Measurements from ENCODE around the gene TM9SF4.

The TM9SF4 gene

GRCh38 chr20:32079655-32080109 lies 29.8 kb upstream of the TM9SF4 start:
- Histone ChIP-seq H3K27me3 (ENCODE audit: control insufficient read depth in 1 of 2, insufficient read depth in 1 of 2, low read length in 2 of 2) (peaks cover 76 to 77% of the 10 kb centered on the region in 2 experiments), H3K23ac (ENCODE audit: low read length in 2 of 2) (no peak overlapping the region), H2BK15ac (ENCODE audit: low read depth, poor library complexity, severe bottlenecking) (no peak overlapping the region), H3K4me1 (ENCODE audit: control insufficient read depth, insufficient read depth, low read depth, low read length) (no peaks in the 10 kb centered on the region), H2AK5ac (ENCODE audit: low read length, severe bottlenecking) (no peak overlapping the region), H3K14ac (ENCODE audit: low read length in 2 of 2) (no peak overlapping the region), H2AFZ (ENCODE audit: low read depth, low read length) (no peak overlapping the region), H3K9me3 (ENCODE audit: control insufficient read depth, low read length) (no peaks in the 10 kb centered on the region), H4K8ac (ENCODE audit: low read length) (no peak overlapping the region), H3K4me2 (ENCODE audit: low read length, poor library complexity, severe bottlenecking) (no peak overlapping the region), H2BK12ac (ENCODE audit: low read length in 2 of 2) (no peak overlapping the region), H3K9ac (ENCODE audit: low read length) (no peak overlapping the region), H3K4me3 (ENCODE audit: insufficient read depth in 1 of 2, low read depth in 1 of 2, low read length in 2 of 2) (no peak overlapping the region), H3K18ac (ENCODE audit: low read depth in 1 of 2, low read length in 2 of 2) (no peak overlapping the region), H2BK5ac (ENCODE audit: low read depth, low read length, poor library complexity, severe bottlenecking) (no peak overlapping the region), H3K36me3 (ENCODE audit: control insufficient read depth in 1 of 2, insufficient read depth in 2 of 2, low read depth in 1 of 2, low read length in 2 of 2) (no peaks in the 10 kb centered on the region), H3K4ac (ENCODE audit: low read depth in 1 of 2, low read length in 2 of 2) (no peak overlapping the region), H4K91ac (ENCODE audit: low read length) (no peak overlapping the region), H2BK120ac (ENCODE audit: low read depth, low read length) (no peak overlapping the region), H3K79me1 (replicated peaks; ENCODE audit: low read length, poor library complexity, severe bottlenecking) (no peaks in the 10 kb centered on the region), H3K27ac (ENCODE audit: low read length, poor library complexity, severe bottlenecking) (no peak overlapping the region)
- DNase-seq, result no peak
- 83% methylated on average over 8 of the region's 8 CpGs for WGBS

DNA sequence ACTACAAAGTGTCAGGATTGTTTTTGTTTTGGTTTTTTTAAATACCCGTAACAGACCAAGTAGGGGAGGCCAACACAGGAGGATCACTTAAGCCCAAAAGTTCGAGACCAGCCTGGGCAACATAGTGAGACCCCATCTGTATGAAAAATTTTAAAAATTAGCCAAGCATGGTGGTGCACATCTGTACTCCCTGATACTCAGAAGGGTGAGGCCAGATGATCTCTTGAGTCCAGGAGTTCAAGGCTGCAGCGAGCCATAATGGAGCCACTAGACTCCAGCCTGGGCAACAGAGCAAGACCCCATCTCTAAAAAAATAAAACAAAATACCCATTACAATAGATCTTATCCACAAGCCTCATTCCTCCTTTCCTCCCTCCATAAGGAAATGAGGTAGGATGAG lies 28.7 kb upstream of the TM9SF4 start:
- Histone ChIP-seq H3K27ac (ENCODE audit: low read length, poor library complexity, severe bottlenecking) (no peak overlapping the region), H3K4me3 (ENCODE audit: insufficient read depth in 1 of 2, low read depth in 1 of 2, low read length in 2 of 2) (no peak overlapping the region), H3K4ac (ENCODE audit: low read depth in 1 of 2, low read length in 2 of 2) (no peak overlapping the region), H2BK12ac (ENCODE audit: low read length in 2 of 2) (no peak overlapping the region), H3K4me1 (ENCODE audit: control insufficient read depth, insufficient read depth, low read depth, low read length) (no peaks in the 10 kb centered on the region), H2AK5ac (ENCODE audit: low read length, severe bottlenecking) (no peak overlapping the region), H4K91ac (ENCODE audit: low read length) (no peak overlapping the region), H3K4me2 (ENCODE audit: low read length, poor library complexity, severe bottlenecking) (no peak overlapping the region), H3K27me3 (ENCODE audit: control insufficient read depth in 1 of 2, insufficient read depth in 1 of 2, low read length in 2 of 2) (peaks cover 71% of the 10 kb centered on the region in 2 experiments), H2BK120ac (ENCODE audit: low read depth, low read length) (no peak overlapping the region), H4K8ac (ENCODE audit: low read length) (no peak overlapping the region), H3K9me3 (ENCODE audit: control insufficient read depth, low read length) (no peaks in the 10 kb centered on the region), H3K14ac (ENCODE audit: low read length in 2 of 2) (no peak overlapping the region), H3K18ac (ENCODE audit: low read depth in 1 of 2, low read length in 2 of 2) (no peak overlapping the region), H3K9ac (ENCODE audit: low read length) (no peak overlapping the region), H2BK15ac (ENCODE audit: low read depth, poor library complexity, severe bottlenecking) (no peak overlapping the region), H3K36me3 (ENCODE audit: control insufficient read depth in 1 of 2, insufficient read depth in 2 of 2, low read depth in 1 of 2, low read length in 2 of 2) (no peaks in the 10 kb centered on the region), H2BK5ac (ENCODE audit: low read depth, low read length, poor library complexity, severe bottlenecking) (no peak overlapping the region), H3K23ac (ENCODE audit: low read length in 2 of 2) (no peak overlapping the region), H3K79me1 (replicated peaks; ENCODE audit: low read length, poor library complexity, severe bottlenecking) (no peaks in the 10 kb centered on the region), H2AFZ (ENCODE audit: low read depth, low read length) (no peak overlapping the region)
- WGBS, result 62% methylated on average over 3 of the region's 3 CpGs
- no peak for DNase-seq

- Histone ChIP-seq H3K4me3 (ENCODE audit: insufficient read depth in 1 of 2, low read depth in 1 of 2, low read length in 2 of 2) (no peak overlapping the region), H4K91ac (ENCODE audit: low read length) (no peak overlapping the region), H3K4me1 (ENCODE audit: control insufficient read depth, insufficient read depth, low read depth, low read length) (no peaks in the 10 kb centered on the region), H3K18ac (ENCODE audit: low read depth in 1 of 2, low read length in 2 of 2) (no peak overlapping the region), H2BK5ac (ENCODE audit: low read depth, low read length, poor library complexity, severe bottlenecking) (no peak overlapping the region), H3K23ac (ENCODE audit: low read length in 2 of 2) (no peak overlapping the region), H2AFZ (ENCODE audit: low read depth, low read length) (no peak overlapping the region), H3K4ac (ENCODE audit: low read depth in 1 of 2, low read length in 2 of 2) (no peak overlapping the region), H3K9me3 (ENCODE audit: control insufficient read depth, low read length) (no peaks in the 10 kb centered on the region), H3K27ac (ENCODE audit: low read length, poor library complexity, severe bottlenecking) (no peak overlapping the region), H3K14ac (ENCODE audit: low read length in 2 of 2) (no peak overlapping the region), H3K27me3 (ENCODE audit: control insufficient read depth in 1 of 2, insufficient read depth in 1 of 2, low read length in 2 of 2) (peaks cover 52 to 61% of the 10 kb centered on the region in 2 experiments), H2BK15ac (ENCODE audit: low read depth, poor library complexity, severe bottlenecking) (no peak overlapping the region), H3K9ac (ENCODE audit: low read length) (no peak overlapping the region), H2BK12ac (ENCODE audit: low read length in 2 of 2) (no peak overlapping the region), H4K8ac (ENCODE audit: low read length) (no peak overlapping the region), H3K4me2 (ENCODE audit: low read length, poor library complexity, severe bottlenecking) (no peak overlapping the region), H2AK5ac (ENCODE audit: low read length, severe bottlenecking) (no peak overlapping the region), H3K36me3 (ENCODE audit: control insufficient read depth in 1 of 2, insufficient read depth in 2 of 2, low read depth in 1 of 2, low read length in 2 of 2) (no peaks in the 10 kb centered on the region), H2BK120ac (ENCODE audit: low read depth, low read length) (no peak overlapping the region), H3K79me1 (replicated peaks; ENCODE audit: low read length, poor library complexity, severe bottlenecking) (no peaks in the 10 kb centered on the region)
- DNase-seq, result no peak
- WGBS, result 84% methylated on average over 6 of the region's 6 CpGs
Observed at GRCh38 chr20:32083469-32083868, 26.0 kb upstream of the TM9SF4 start.

DNA sequence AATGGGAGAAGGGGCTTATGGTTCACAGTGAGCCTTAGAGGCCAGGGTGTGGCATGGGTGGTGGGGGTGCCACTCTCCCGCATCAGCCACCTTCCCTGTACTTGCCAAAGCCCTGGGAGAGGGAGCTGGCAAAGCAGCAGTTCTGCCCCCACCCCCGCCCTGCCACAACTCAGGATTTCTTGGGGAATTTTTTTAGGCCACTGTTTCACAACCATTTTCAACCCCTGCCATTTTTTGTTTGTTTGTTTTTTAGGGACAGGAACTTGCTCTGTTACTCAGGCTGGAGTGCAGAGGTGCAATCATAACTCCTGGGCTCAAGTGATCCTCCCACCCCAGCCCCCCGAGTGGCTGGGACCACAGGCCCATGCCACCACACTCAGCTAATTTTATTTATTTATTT lies 22.4 kb upstream of the TM9SF4 start:
- Histone ChIP-seq H3K4me2 (ENCODE audit: low read length, poor library complexity, severe bottlenecking) (no peak overlapping the region), H2AFZ (ENCODE audit: low read depth, low read length) (no peak overlapping the region), H3K18ac (ENCODE audit: low read depth in 1 of 2, low read length in 2 of 2) (no peak overlapping the region), H4K8ac (ENCODE audit: low read length) (no peak overlapping the region), H3K36me3 (ENCODE audit: control insufficient read depth in 1 of 2, insufficient read depth in 2 of 2, low read depth in 1 of 2, low read length in 2 of 2) (no peaks in the 10 kb centered on the region), H3K4me1 (ENCODE audit: control insufficient read depth, insufficient read depth, low read depth, low read length) (no peaks in the 10 kb centered on the region), H4K91ac (ENCODE audit: low read length) (no peak overlapping the region), H3K4me3 (ENCODE audit: insufficient read depth in 1 of 2, low read depth in 1 of 2, low read length in 2 of 2) (no peak overlapping the region), H2BK120ac (ENCODE audit: low read depth, low read length) (no peak overlapping the region), H2BK15ac (ENCODE audit: low read depth, poor library complexity, severe bottlenecking) (no peak overlapping the region), H2AK5ac (ENCODE audit: low read length, severe bottlenecking) (no peak overlapping the region), H3K14ac (ENCODE audit: low read length in 2 of 2) (no peak overlapping the region), H3K23ac (ENCODE audit: low read length in 2 of 2) (no peak overlapping the region), H3K9ac (ENCODE audit: low read length) (no peak overlapping the region), H2BK12ac (ENCODE audit: low read length in 2 of 2) (no peak overlapping the region), H3K79me1 (replicated peaks; ENCODE audit: low read length, poor library complexity, severe bottlenecking) (no peaks in the 10 kb centered on the region), H3K27ac (ENCODE audit: low read length, poor library complexity, severe bottlenecking) (no peak overlapping the region), H2BK5ac (ENCODE audit: low read depth, low read length, poor library complexity, severe bottlenecking) (no peak overlapping the region), H3K4ac (ENCODE audit: low read depth in 1 of 2, low read length in 2 of 2) (no peak overlapping the region), H3K27me3 (ENCODE audit: control insufficient read depth in 1 of 2, insufficient read depth in 1 of 2, low read length in 2 of 2) (peaks cover 46 to 54% of the 10 kb centered on the region in 2 experiments), H3K9me3 (ENCODE audit: control insufficient read depth, low read length) (no peaks in the 10 kb centered on the region)
- WGBS, result 100% methylated on average over 1 of the region's 3 CpGs
- DNase-seq, result no peak

Measured in mesenchymal stem cell (in vitro differentiated cells and primary cell).